NCI-H2107 treated with DMSO at 0.1 percent for 48 hours (cell line): ENCODE measurements around the gene NIPA2.

Experiments
- DNase-seq: peaks from one replicate; lab custom pipeline; 2025; ENCODE audit not compliant: unreplicated experiment; lab: John Stamatoyannopoulos, UW

Gene NIPA2

GRCh38 chr15:22831473-22831872 is 7.0 kb upstream of the NIPA2 start:
- no peak for DNase-seq

DNA sequence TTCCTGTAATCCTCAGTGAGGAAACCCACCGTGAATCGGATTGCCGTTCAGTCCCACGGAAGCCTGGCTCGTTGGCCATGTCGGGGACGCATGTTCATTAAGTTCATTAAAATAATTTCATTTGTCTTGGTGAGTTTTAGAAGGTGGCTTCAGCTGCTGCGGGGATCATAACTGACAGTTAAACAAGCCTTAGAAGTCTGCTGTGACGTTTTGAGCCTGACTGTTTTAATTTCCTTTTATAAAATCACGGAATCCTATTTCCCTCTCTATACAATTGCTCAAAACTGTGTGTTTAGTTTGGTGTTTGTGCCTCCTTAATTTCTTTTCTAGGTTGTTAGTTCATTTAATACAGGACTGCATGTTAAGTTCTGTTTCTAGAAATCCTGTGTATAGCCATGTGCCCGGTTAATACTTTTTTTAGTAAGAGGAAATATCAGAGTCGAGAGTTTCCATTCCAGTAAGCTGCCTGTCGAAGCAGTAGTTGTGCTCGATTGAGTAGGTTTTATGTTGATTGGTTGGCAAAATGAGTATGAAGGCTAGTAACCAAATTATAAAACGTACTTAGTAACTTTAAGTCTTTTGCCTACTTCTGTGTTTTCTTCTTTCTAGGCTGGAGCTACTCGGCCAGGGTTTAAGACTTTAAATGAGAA is 705 bp downstream of the NIPA2 start:
- no peak for DNase-seq

DNA sequence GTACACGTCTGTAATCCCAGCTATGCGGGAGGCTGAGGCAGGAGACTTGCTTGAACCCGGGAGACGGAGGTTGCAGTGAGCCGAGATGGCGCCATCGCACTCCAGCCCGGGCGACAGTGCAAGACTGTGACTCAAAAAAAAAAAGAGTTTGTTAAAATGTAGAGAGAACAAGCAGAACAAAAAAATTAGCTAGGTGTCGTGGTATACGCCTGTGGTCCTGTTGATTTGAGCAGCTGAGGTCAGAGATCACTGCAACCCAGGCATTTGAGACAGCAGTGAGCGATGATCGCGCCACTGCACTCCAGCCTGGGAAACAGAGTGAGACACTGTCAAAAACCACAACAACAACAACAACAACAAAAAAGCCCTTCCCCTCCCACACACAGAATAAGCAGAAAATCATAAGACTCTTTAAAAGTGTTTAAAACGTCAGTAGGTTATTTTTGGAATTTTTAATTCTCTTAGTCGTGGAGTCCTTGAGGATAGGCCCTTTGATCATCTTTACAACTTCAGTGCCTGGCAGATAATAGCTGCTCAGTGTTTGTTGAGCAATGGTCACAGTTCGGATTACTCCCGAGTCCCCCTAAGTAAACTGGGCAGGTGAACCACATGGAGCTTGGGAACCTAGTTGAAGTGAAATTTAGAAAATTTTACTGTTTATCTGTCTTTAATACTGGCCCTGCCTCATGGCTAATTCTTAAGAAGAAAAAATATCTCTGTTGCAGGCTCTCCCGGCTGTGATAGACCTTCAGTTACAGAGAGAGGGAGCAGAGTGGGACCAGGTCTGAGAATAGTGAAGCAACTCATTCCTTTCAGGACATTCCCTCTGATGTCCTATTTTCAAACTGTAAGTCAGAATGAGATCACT is 6.2 kb downstream of the NIPA2 start:
- DNase-seq, result no peak

- peak; percentile 35 for DNase-seq
Observed at GRCh38 chr15:22845289-22845900, 6.9 kb downstream of the NIPA2 start.

GRCh38 chr15:22846073-22846472 is 7.6 kb downstream of the NIPA2 start:
- no peak for DNase-seq

GRCh38 chr15:22850055-22850454 is 11.6 kb downstream of the NIPA2 start:
- DNase-seq, result no peak

DNA sequence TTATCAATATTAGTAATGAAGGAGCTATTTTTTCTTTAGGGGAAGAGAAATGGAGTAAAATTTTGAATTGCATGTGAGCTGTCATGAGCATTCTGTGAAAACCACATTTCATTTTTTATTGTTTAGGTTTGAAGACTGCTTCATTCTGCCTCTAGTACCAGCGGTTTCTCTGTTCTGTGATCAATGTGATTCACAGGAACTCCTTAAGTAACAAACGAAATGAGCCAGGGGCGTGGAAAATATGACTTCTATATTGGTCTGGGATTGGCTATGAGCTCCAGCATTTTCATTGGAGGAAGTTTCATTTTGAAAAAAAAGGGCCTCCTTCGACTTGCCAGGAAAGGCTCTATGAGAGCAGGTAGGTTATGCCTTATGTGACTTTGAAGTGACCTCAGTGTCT is 13.0 kb downstream of the NIPA2 start:
- DNase-seq, result no peak

GRCh38 chr15:22855791-22856190 is 17.3 kb downstream of the NIPA2 start:
- no peak for DNase-seq

GRCh38 chr15:22856659-22857058 is 18.2 kb downstream of the NIPA2 start:
- no peak for DNase-seq

- no peak for DNase-seq
Observed at GRCh38 chr15:22861161-22861560, 22.7 kb downstream of the NIPA2 start.

- DNase-seq, result no peak
Observed at GRCh38 chr15:22863356-22863755, 24.9 kb downstream of the NIPA2 start.

DNA sequence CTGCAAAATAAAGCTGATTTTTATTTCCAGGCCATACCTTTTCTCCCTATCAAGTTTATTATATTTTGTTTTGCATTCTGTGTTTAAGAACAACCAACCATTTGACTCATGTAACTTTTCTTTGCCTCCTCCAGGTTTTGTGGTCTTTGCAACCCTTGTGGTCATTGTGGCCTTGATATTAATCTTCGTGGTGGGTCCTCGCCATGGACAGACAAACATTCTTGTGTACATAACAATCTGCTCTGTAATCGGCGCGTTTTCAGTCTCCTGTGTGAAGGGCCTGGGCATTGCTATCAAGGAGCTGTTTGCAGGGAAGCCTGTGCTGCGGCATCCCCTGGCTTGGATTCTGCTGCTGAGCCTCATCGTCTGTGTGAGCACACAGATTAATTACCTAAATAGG is 27.6 kb downstream of the NIPA2 start:
- no peak for DNase-seq

DNA sequence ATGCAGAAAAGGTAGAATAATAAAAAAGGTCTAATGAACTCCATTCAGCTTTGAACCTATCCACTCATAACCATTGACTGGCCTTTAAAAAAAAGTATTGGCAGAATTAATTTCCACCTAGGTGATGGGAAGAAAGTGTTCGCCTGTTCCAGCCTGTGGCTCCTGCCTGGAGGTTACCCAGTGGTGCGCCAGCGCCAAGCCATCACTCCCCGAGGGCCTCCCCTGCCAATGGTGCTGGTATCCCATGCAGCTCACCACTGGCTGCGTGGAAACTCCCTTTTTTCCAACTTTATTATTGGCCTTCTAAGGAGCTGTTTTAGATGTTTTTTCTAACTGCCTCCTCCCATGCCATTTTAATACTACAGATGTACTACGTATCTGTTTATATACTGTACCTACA is 29.4 kb downstream of the NIPA2 start:
- no peak for DNase-seq

DNA sequence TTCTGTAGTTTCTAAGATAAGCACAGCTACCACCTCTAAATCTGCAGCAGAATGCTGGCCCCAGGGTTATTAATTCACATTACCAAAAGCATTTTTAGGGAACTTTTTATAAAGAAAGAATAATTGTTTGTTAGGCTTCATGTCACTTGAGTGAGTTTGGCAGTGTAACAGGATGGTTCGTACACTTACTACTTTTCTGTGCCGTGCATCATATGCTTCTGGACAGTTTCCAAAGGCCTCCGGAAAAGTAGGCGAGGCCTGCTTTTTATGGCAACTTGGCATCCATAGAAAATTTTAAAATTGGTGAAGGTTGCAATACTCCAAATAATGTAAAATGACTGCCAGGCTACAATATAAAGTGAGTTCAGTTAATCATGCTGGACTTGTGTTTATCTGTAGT is 30.0 kb downstream of the NIPA2 start:
- no peak for DNase-seq

DNA sequence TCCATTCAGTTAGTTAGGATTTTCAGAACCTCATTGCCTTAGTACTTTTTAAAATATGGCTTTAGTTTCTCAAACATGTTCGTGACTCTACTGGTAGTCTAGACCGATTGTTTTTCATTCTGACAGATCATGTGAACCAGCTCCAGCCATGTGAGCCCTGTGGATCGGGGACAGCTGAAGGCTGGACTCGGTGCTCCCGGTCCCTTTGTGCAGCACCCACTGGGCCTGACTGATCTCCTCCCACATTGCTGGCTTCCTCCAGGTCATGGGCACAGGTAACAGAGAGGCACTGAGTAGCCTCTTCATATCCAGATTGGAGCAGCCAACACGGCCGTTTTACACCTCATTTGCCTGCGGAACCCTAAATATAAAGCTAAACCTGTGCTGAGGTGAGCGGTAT is 30.5 kb downstream of the NIPA2 start:
- no peak for DNase-seq

GRCh38 chr15:22869856-22870255 is 31.4 kb downstream of the NIPA2 start:
- DNase-seq, result no peak

- DNase-seq, result no peak
Observed at GRCh38 chr15:22870865-22871264, 32.4 kb downstream of the NIPA2 start.

- DNase-seq, result no peak
Observed at GRCh38 chr15:22871481-22872086, 33.1 kb downstream of the NIPA2 start.

GRCh38 chr15:22872936-22873701 is 34.7 kb downstream of the NIPA2 start:
- DNase-seq, result no peak

DNA sequence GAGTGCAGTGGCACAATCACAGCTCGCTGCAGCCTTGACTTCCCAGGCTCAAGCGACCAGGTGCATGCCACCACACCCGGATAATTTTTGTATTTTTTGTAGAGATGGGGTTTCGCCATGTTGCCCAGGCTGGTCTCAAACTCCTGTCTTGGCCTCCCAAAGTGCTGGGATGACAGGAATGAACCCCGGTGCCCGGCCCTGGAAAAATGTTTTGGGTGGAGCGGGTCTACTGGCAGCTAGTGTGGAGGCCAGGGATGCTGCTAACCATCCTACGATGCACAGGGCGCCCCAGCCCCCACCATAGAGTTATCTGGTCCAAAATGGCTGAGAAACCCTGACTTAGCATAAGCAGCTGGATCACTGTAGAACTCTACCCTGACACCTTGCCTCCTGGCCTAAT is 35.4 kb downstream of the NIPA2 start:
- DNase-seq, result no peak

GRCh38 chr15:22874256-22874655 is 35.8 kb downstream of the NIPA2 start:
- no peak for DNase-seq
